HepG2 (cell line): Measurements from ENCODE around the gene TYMP. TPM values are rescaled to one million over a fixed set of nuclear protein-coding genes. Genes with fewer than 3 reads are reported as not detected.

Experiments used
- ARHGAP35 ChIP-seq: sonication (generic); formaldehyde crosslinking; IDR thresholded peaks from 2 replicates; pipeline ENCODE4 v1.9.0; 2022; ENCODE audit warnings: mild to moderate bottlenecking, inconsistent platforms, moderate library complexity, missing genetic modification reagents, borderline replicate concordance
- CBX1 ChIP-seq: IDR thresholded peaks from one replicate; pipeline ENCODE4 v1.6.1; 2016; ENCODE audit warnings: antibody characterized with exemption, low read depth
- HOXA9 ChIP-seq: sonication (generic); formaldehyde crosslinking; IDR thresholded peaks from 2 replicates; pipeline ENCODE4 v1.8.1; 2022; ENCODE audit warnings: missing genetic modification reagents, mild to moderate bottlenecking, moderate library complexity, borderline replicate concordance
- KDM1A ChIP-seq: IDR thresholded peaks from 2 replicates; pipeline ENCODE4 v1.6.1; 2016; ENCODE audit warnings: missing compliant biosample characterization
- MXD3 ChIP-seq: IDR thresholded peaks from 2 replicates; pipeline ENCODE4 v1.6.1; 2016; ENCODE audit warnings: mild to moderate bottlenecking, missing biosample characterization, missing genetic modification reagents
- NCOA1 ChIP-seq: sonication (generic); formaldehyde crosslinking; IDR thresholded peaks from 2 replicates; pipeline ENCODE4 v1.9.0; 2021; ENCODE audit warnings: missing genetic modification reagents
- RBFOX2 ChIP-seq: fragments of 200-400 bp; formaldehyde crosslinking; IDR thresholded peaks from 2 replicates; pipeline ENCODE4 v1.6.1; 2017; ENCODE audit warnings: low read depth, mild to moderate bottlenecking, low read length
- SPEN ChIP-seq: sonication (generic); formaldehyde crosslinking; IDR thresholded peaks from 2 replicates; pipeline ENCODE4 v1.5.1; 2020; ENCODE audit warnings: low read depth, mild to moderate bottlenecking, missing genetic modification reagents
- THAP7 ChIP-seq: sonication (generic); formaldehyde crosslinking; IDR thresholded peaks from 2 replicates; pipeline ENCODE4 v1.8.1; 2023; ENCODE audit warnings: mild to moderate bottlenecking, missing genetic modification reagents
- ZBTB43 ChIP-seq: sonication (generic); formaldehyde crosslinking; conservative IDR thresholded peaks from 2 replicates; pipeline ENCODE4 v1.4.0; 2020; ENCODE audit warnings: missing genetic modification reagents
- ZFP82 ChIP-seq: sonication (generic); formaldehyde crosslinking; IDR thresholded peaks from 2 replicates; pipeline ENCODE4 v1.5.1; 2020; ENCODE audit warnings: mild to moderate bottlenecking, missing genetic modification reagents, borderline replicate concordance
- ZNF12 ChIP-seq: sonication (generic); formaldehyde crosslinking; IDR thresholded peaks from 2 replicates; pipeline ENCODE4 v1.5.0; 2020; ENCODE audit warnings: missing genetic modification reagents
- ZNF276 ChIP-seq: sonication (generic); formaldehyde crosslinking; IDR thresholded peaks from 2 replicates; pipeline ENCODE4 v1.4.0; 2020; ENCODE audit warnings: mild to moderate bottlenecking, low read depth, missing genetic modification reagents
- ZNF3 ChIP-seq: IDR thresholded peaks from 2 replicates; pipeline ENCODE4 v1.7.0; 2017; ENCODE audit warnings: inconsistent platforms
- ZNF337 ChIP-seq: sonication (generic); formaldehyde crosslinking; IDR thresholded peaks from 2 replicates; pipeline ENCODE4 v1.5.1; 2020; ENCODE audit warnings: missing genetic modification reagents, low read depth, mild to moderate bottlenecking, borderline replicate concordance
- ZNF367 ChIP-seq: sonication (generic); formaldehyde crosslinking; IDR thresholded peaks from 2 replicates; pipeline ENCODE4 v1.4.0; 2020; ENCODE audit warnings: missing genetic modification reagents, borderline replicate concordance
- ZNF382 ChIP-seq: sonication (generic); formaldehyde crosslinking; IDR thresholded peaks from 2 replicates; pipeline ENCODE4 v1.5.0; 2020; ENCODE audit warnings: missing genetic modification reagents, mild to moderate bottlenecking, borderline replicate concordance
- ZNF451 ChIP-seq: sonication (generic); formaldehyde crosslinking; IDR thresholded peaks from 2 replicates; pipeline ENCODE4 v1.5.0; 2020; ENCODE audit warnings: mild to moderate bottlenecking, missing genetic modification reagents
- ZNF580 ChIP-seq: IDR thresholded peaks from 2 replicates; pipeline ENCODE4 v1.6.1; 2016; ENCODE audit warnings: low read depth, borderline replicate concordance
- polyA plus RNA-seq, 8 experiments: library from polyadenylated mRNA; depleted of rRNA in 3 of 8; stranded (reverse) in 7 of 8; unstranded in 1 of 8; fragments of >200 nt; fragmentation: Illumina TruSeq in 4 of 8; extraction: Trizol in 4 of 8; gene quantifications; 2 replicates each; pipeline versions ENCODE4 v1.2.1 to v1.2.3, GENCODE V29; 2011 to 2016; ENCODE audit warnings: low read depth in 4 of 8, missing spikeins in 1 of 8, mixed read lengths in 1 of 8; ENCODE audit not compliant: insufficient read depth in 1 of 8
- total RNA-seq, 5 experiments: library from RNA; depleted of rRNA; stranded (reverse); fragments of >200 nt; fragmentation: Illumina TruSeq; extraction: Trizol; gene quantifications; 2 replicates each; pipeline ENCODE4 v1.2.3, GENCODE V29; 2016; ENCODE audit warnings: low read depth in 1 of 5

Gene TYMP
- total and polyA plus RNA-seq, 2 of the 13 experiments (the other 11 are each of a cell fraction or from before 2014, with no cell fraction given): 3.9 to 4.3 TPM

- TF ChIP-seq ZNF12 (CRISPR knock-in tag) (no peak), THAP7 (CRISPR knock-in tag) (no peak), ZNF382 (CRISPR knock-in tag) (no peak), KDM1A (no peak), ZNF276 (CRISPR knock-in tag) (no peak), ZNF451 (no peak), MXD3 (peak; percentile 59), HOXA9 (CRISPR knock-in tag) (no peak; the same call in 1 of the 2 replicates), ZNF580 (no peak), CBX1 (peak; percentile 6), ZBTB43 (no peak), ZNF3 (CRISPR knock-in tag) (no peak), ZNF367 (no peak), SPEN (peak; percentile 85; the same call in 1 of the 2 replicates), ARHGAP35 (CRISPR knock-in tag) (no peak), RBFOX2 (no peak), ZNF337 (no peak), ZFP82 (CRISPR knock-in tag) (no peak), NCOA1 (no peak)
Measured at GRCh38 chr22:50485221-50486131, 44.3 kb downstream of the TYMP start (continued).
